HG03108 (cell line): ENCODE measurements around the gene ZNG1C.
"Not testable (repeated sequence)": the region's sequence is repeated elsewhere in the genome, so short reads cannot be mapped to it uniquely, and the experiment has no call there.

Experiments used
- ATAC-seq: cut with Tn5 transposase; IDR thresholded peaks from one replicate; pipeline ENCODE4 v1.9.1; 2021; ENCODE audit warnings: moderate library complexity; ENCODE audit not compliant: unreplicated experiment

The ZNG1C gene

GRCh38 chr9:68342265-68343025 is 100.7 kb downstream of the ZNG1C start:
- ATAC-seq = peak; percentile 75

- not testable (repeated sequence) for ATAC-seq
Observed at GRCh38 chr9:68343242-68343641, 101.5 kb downstream of the ZNG1C start.

DNA sequence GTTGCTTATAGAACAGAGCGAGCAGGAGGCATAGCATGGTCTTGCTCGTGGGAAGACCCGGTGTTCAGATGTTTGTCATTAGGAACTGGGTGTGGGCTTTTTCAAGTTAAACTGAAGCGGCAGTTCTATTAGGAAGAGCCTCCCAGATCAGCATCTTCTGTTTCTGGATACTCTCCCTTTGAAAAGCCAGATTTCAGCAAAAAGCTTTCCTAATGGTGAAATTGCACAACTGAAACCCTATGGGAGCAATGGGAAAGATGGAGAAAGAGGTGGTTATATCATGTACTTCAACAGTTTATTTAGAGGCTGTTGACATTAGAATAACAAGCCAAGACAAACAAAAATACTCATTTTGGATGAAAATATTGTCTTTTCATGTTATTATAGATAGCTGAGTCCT is 102.2 kb downstream of the ZNG1C start:
- ATAC-seq = not testable (repeated sequence)
